ENCODE measurements around the gene TTLL3. TPM values are rescaled to one million over a fixed set of nuclear protein-coding genes. Genes with fewer than 3 reads are reported as not detected.

TTLL3 gene
- polyA plus RNA-seq, 3 donors = 1.1 to 196 (median 1.8) TPM

GRCh38 chr3:9843715-9844438 lies 33.8 kb downstream of the TTLL3 start, which contains the start of gene RPUSD3:
TSS of gene RPUSD3 (minus strand) at chr3:9844008. CDS start at chr3:9843990, 18 bp downstream.
- DNase-seq = peak; percentile 95 to 96 (median 95)
- peaks cover 0 to 3% (median 0%) of the 10 kb centered on the region in 7 donors for H3K9me3 Mint-ChIP-seq
- peaks cover 0 to 5% (median 0%) of the 10 kb centered on the region in 3 donors for H3K27me3 Mint-ChIP-seq (ENCODE audit: low read depth in 3 of 3)
- H3K36me3 Mint-ChIP-seq = peaks cover 31 to 33% of the 10 kb centered on the region in 2 donors
- TF ChIP-seq CTCF (IDR thresholded peaks at IDR 0.05) = no peak
- H3K4me1 Mint-ChIP-seq = peaks cover 28% of the 10 kb centered on the region
- peaks cover 26 to 34% of the 10 kb centered on the region in 2 donors for H3K36me3 ChIP-seq (replicated peaks in 1 of 2; ENCODE audit: control insufficient read depth in 1 of 2, insufficient read depth in 2 of 2, low read length in 2 of 2)
- no peaks in the 10 kb centered on the region for H3K9me3 ChIP-seq (replicated peaks in 1 of 2; ENCODE audit: control insufficient read depth in 1 of 2, insufficient read depth in 1 of 2, low read length in 2 of 2)
- peaks cover 23 to 24% of the 10 kb centered on the region in 2 donors for H3K4me1 ChIP-seq (ENCODE audit: control insufficient read depth in 1 of 2, insufficient read depth in 2 of 2, low read length in 2 of 2)
- intact Hi-C loops (cut with micrococcal nuclease) = loop anchor here (5.0 to 10.0 kb wide), 2 partner anchors 49 to 52 kb away; partner anchors contain the start of genes ARPC4 (in 2 of the 2) and TADA3 (in 2 of the 2)
- peak within 1 kb of the TSS; percentile 60 to 98 (median 86) for H3K4me3 ChIP-seq (replicated peaks in 1 of 3; ENCODE audit: low read depth in 2 of 3, low read length in 3 of 3)
- peak within 1 kb of the TSS; percentile 73 for H3K9ac ChIP-seq (ENCODE audit: insufficient read depth, low read length, poor library complexity, severe bottlenecking)
- peak within 1 kb of the TSS; percentile 79 to 91 (median 88) for H3K27ac Mint-ChIP-seq
- H3K27ac ChIP-seq (ENCODE audit: low read depth in 1 of 2, low read length in 2 of 2) = peak within 1 kb of the TSS; percentile 6 to 76
- peak within 1 kb of the TSS; percentile 98 for H3K4me3 Mint-ChIP-seq
- peak within 1 kb of the TSS; percentile 99 for H3K4me2 ChIP-seq (replicated peaks; ENCODE audit: extremely low read depth, low read length, poor library complexity, severe bottlenecking)
- H2AFZ ChIP-seq (ENCODE audit: insufficient read depth, low read depth, low read length, poor library complexity, severe bottlenecking) = peak within 1 kb of the TSS; percentile 97
- H3K79me2 ChIP-seq (ENCODE audit: insufficient read depth, low read length) = peaks cover 10% of the 10 kb centered on the region
- H4K20me1 ChIP-seq (ENCODE audit: insufficient read depth, low read length) = no peaks in the 10 kb centered on the region
- no peaks in the 10 kb centered on the region for H3K27me3 ChIP-seq (ENCODE audit: control insufficient read depth in 2 of 2, insufficient read depth in 2 of 2, low read length in 2 of 2)
- under 1% methylated on average over 36 of the region's 42 CpGs for WGBS (ENCODE audit: insufficient coverage)

GRCh38 chr3:9846231-9846630 lies 36.2 kb downstream of the TTLL3 start:
- H3K4me1 Mint-ChIP-seq = peaks cover 28% of the 10 kb centered on the region
- Histone ChIP-seq H3K9ac (ENCODE audit: insufficient read depth, low read length, poor library complexity, severe bottlenecking) (no peak overlapping the region), H3K27me3 (ENCODE audit: control insufficient read depth in 2 of 2, insufficient read depth in 2 of 2, low read length in 2 of 2) (no peaks in the 10 kb centered on the region), H3K27ac (ENCODE audit: low read depth in 1 of 2, low read length in 2 of 2) (no peak overlapping the region), H2AFZ (ENCODE audit: insufficient read depth, low read depth, low read length, poor library complexity, severe bottlenecking) (no peak overlapping the region), H3K9me3 (replicated peaks in 1 of 2; ENCODE audit: control insufficient read depth in 1 of 2, insufficient read depth in 1 of 2, low read length in 2 of 2) (no peaks in the 10 kb centered on the region), H4K20me1 (ENCODE audit: insufficient read depth, low read length) (no peaks in the 10 kb centered on the region), H3K4me2 (replicated peaks; ENCODE audit: extremely low read depth, low read length, poor library complexity, severe bottlenecking) (no peak overlapping the region), H3K36me3 (replicated peaks in 1 of 2; ENCODE audit: control insufficient read depth in 1 of 2, insufficient read depth in 2 of 2, low read length in 2 of 2) (peaks cover 8 to 12% of the 10 kb centered on the region in 2 donors), H3K79me2 (ENCODE audit: insufficient read depth, low read length) (peaks cover 10% of the 10 kb centered on the region), H3K4me3 (replicated peaks in 1 of 3; ENCODE audit: low read depth in 2 of 3, low read length in 3 of 3) (no peak overlapping the region), H3K4me1 (ENCODE audit: control insufficient read depth in 1 of 2, insufficient read depth in 2 of 2, low read length in 2 of 2) (peaks cover 23% of the 10 kb centered on the region in 2 donors)
- DNase-seq = no peak
- no peak for TF ChIP-seq CTCF (IDR thresholded peaks at IDR 0.05)
- H3K36me3 Mint-ChIP-seq = peaks cover 12 to 13% of the 10 kb centered on the region in 2 donors
- peaks cover 0 to 3% (median 0%) of the 10 kb centered on the region in 7 donors for H3K9me3 Mint-ChIP-seq
- intact Hi-C loops (cut with micrococcal nuclease) = loop anchor here in 1 of 2 donors (10.0 kb wide), 1 partner anchor 51 kb away; the partner anchor contains the start of genes ARPC4 and TADA3
- H3K27me3 Mint-ChIP-seq (ENCODE audit: low read depth in 3 of 3) = peaks cover 0 to 5% (median 0%) of the 10 kb centered on the region in 3 donors
- WGBS (ENCODE audit: insufficient coverage) = 70% methylated on average over 6 of the region's 6 CpGs
- H3K27ac Mint-ChIP-seq = no peak overlapping the region
- no peak overlapping the region for H3K4me3 Mint-ChIP-seq

Data from CD14-positive monocyte (primary cell).